Amniotic epithelial cell (primary cell): Measurements from ENCODE around the gene SCAF4.

ENCODE experiments used
- DNase-seq: peaks from one replicate; pipeline ENCODE4 v3.0.0-alpha.2; 2010; ENCODE audit warnings: low read depth

SCAF4 gene

GRCh38 chr21:31735511-31735992 lies 3.6 kb upstream of the SCAF4 start:
- no peak for DNase-seq

GRCh38 chr21:31733551-31734149 lies 1.7 kb upstream of the SCAF4 start:
- DNase-seq: no peak

- peak; percentile 24 for DNase-seq
Observed at GRCh38 chr21:31732597-31733550, 956 bp upstream of the SCAF4 start.

- DNase-seq: peak; percentile 35
Observed at GRCh38 chr21:31731056-31731856, 662 bp downstream of the SCAF4 start.

GRCh38 chr21:31730712-31731055 lies 1.2 kb downstream of the SCAF4 start:
- no peak for DNase-seq

GRCh38 chr21:31729622-31730343 lies 2.1 kb downstream of the SCAF4 start:
- DNase-seq: no peak

GRCh38 chr21:31728952-31729351 lies 3.0 kb downstream of the SCAF4 start:
- DNase-seq: no peak

- no peak for DNase-seq
Observed at GRCh38 chr21:31728191-31728590, 3.7 kb downstream of the SCAF4 start.

- peak; percentile 50 for DNase-seq
Observed at GRCh38 chr21:31727181-31727580, 4.7 kb downstream of the SCAF4 start.

GRCh38 chr21:31726407-31726806 lies 5.5 kb downstream of the SCAF4 start:
- DNase-seq: no peak

- no peak for DNase-seq
Observed at GRCh38 chr21:31725202-31725839, 6.6 kb downstream of the SCAF4 start.

- DNase-seq: no peak
Observed at GRCh38 chr21:31724552-31724951, 7.4 kb downstream of the SCAF4 start.

GRCh38 chr21:31721381-31721780 lies 10.5 kb downstream of the SCAF4 start:
- DNase-seq: no peak

GRCh38 chr21:31720739-31721138 lies 11.2 kb downstream of the SCAF4 start:
- DNase-seq: no peak

GRCh38 chr21:31720330-31720729 lies 11.6 kb downstream of the SCAF4 start:
- DNase-seq: no peak

GRCh38 chr21:31716106-31716505 lies 15.8 kb downstream of the SCAF4 start:
- DNase-seq: no peak

GRCh38 chr21:31714741-31715365 lies 17.1 kb downstream of the SCAF4 start:
- DNase-seq: no peak

GRCh38 chr21:31713973-31714740 lies 17.8 kb downstream of the SCAF4 start:
- DNase-seq: peak; percentile 21

GRCh38 chr21:31713115-31713514 lies 18.8 kb downstream of the SCAF4 start:
- DNase-seq: no peak

GRCh38 chr21:31711745-31712285 lies 20.1 kb downstream of the SCAF4 start:
- DNase-seq: no peak
